GM21447 (cell line): Measurements from ENCODE around the gene PDE7B.
"Not testable (repeated sequence)": the region's sequence is repeated elsewhere in the genome, so short reads cannot be mapped to it uniquely, and the experiment has no call there.

ENCODE experiments used
- ATAC-seq: cut with Tn5 transposase; IDR thresholded peaks from one replicate; pipeline ENCODE4 v1.9.1; 2021; ENCODE audit not compliant: unreplicated experiment

PDE7B gene

GRCh38 chr6:135842618-135843392 lies 8.7 kb upstream of the PDE7B start:
- ATAC-seq = no peak

DNA sequence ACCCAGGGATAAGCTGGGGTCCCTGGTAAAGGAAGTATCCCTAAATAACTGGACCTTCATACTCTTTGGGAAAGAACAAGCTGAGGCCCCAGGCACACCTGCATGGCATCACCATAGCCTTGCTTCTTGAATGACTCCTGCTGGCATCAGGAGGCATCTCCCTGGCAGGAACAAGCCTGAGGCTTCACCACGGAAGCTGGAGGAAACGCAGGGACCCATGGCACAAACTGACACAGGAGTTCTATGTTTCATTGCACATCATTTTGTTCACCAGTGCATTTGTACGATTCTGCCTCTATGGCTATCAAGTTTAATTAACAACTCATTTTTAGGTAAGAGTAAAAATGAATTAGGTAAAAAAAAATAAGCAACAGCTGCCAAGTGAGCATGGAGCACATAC lies 619 bp upstream of the PDE7B start:
- no peak for ATAC-seq

DNA sequence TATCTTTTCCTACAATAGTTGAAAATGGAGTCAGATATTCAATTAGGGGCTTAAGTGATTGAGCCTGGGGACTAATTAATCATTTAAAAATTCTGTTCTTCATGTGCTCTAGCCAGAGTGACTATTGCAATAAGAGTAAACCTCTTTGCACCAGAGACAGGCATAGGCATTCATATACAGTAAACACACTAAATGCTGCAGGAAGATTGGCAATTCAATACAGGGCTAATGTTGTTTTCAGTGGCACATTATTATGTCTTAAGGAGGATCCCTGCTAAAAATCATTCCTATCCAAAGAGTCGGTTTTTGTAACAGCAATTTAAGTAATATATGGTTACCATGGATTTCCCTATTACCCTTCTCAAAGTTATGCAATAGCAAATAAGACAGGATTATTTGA lies 1.2 kb downstream of the PDE7B start:
- no peak for ATAC-seq

- no peak for ATAC-seq
These were observed 1.7 kb downstream of the PDE7B start for GRCh38 chr6:135853227-135853626.

- no peak for ATAC-seq
These were observed 2.5 kb downstream of the PDE7B start for GRCh38 chr6:135853986-135854385.

- no peak for ATAC-seq
These were observed 3.3 kb downstream of the PDE7B start for GRCh38 chr6:135854799-135855198.

DNA sequence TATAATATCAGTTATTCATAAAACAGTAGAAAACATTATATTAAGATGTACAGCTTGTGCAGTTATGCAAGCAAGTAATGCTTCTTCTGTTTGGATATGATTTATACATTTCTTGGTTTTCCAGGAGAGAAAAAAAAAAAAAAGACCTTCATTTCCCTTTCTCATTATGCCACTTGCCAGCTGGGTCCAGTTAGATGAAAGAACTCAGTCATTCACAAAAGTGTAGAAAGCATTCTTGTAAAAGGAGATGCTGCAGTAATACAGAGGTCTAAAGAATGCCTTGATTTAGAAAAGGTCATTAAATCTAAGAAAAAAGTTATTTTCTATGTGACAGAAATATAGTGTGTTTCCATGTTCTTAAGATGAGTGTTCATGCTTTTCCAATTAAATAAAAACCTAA lies 7.4 kb downstream of the PDE7B start:
- ATAC-seq = no peak

DNA sequence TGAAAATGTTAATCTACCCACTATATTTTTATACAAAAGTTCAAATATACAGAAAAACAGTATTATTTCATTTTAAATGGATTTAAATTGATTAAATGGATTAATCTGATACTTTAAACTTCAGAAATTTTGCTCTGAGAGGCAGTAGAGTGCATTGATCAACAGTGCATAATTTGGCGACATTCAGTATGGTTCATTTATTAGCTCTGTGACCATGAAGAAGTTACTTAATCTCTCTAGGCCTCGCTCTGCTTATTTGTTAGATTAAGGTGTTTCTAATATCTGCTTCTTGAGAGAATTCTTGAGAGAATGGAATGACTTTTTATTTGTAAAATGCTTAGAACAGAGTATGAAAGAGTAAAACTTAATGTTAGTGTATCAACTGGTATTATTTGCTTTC lies 8.9 kb downstream of the PDE7B start:
- ATAC-seq = no peak

GRCh38 chr6:135861189-135861588 lies 9.7 kb downstream of the PDE7B start:
- peak; percentile 79 for ATAC-seq

DNA sequence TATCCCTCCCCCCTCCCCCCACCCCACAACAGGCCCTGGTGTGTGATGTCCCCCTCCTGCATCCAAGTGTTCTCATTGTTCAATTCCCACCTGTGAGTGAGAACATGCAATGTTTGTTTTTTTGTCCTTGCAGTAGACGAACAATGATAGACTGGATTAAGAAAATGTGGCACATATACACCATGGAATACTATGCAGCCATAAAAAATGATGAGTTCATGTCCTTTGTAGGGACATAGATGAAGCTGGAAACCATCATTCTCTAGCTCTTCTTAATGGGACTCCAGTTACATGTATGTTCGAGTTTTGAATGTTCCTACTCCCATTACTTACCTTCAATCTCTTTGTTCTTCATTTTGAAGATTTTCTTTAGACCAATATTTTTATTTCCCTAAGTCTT lies 13.4 kb downstream of the PDE7B start:
- not testable (repeated sequence) for ATAC-seq

DNA sequence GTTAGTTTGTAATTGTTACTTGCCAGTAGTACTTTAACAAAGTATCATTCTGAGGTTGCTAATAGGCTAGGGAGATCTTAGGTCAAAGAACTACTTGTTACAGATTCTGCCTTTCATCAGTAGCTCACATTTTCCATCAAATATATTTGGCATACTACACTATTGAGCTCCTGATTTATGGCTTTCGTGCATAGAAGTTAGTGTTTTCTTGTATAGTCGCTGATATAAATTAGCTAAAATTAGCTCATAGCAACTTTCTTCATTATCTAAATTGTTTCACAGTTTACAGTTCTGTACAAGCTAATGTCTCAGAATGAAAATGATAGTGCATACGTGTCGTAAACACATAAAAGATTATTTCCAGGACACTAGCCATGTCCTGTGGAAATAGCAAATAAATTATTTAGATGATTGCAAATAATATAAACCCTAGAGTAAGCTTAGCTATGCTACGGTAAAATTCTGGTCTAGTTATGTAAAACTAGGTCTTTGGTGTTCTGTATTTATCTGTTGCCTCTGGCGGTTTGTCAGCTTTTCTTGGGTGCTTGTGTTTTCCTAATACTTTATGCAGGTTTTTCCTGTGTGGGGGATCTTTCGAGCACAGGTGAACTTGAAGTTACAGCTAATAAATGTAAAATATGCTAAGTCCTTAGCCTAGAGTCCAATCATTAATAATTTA lies 15.1 kb downstream of the PDE7B start:
- no peak for ATAC-seq

- no peak for ATAC-seq
These were observed 15.8 kb downstream of the PDE7B start for GRCh38 chr6:135867332-135867731.

DNA sequence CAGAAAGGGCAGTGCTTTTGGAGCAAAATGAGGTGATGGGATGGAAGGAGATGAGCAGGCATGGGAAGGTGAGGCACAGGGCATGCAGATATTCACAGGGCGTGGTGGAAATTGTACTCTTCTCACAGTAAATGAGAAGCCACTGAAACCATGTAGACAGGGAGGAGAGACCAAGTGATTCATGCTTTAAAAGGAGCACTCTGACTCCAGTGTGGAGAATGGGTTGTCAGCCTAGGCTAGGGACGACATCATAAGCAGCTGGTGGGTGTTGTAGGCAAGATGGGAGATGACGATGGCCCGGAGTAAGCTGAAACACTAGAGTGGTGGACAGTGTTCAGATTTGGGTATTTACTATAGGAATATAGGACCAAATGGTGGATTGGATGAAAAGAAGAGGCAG lies 18.4 kb downstream of the PDE7B start:
- ATAC-seq = no peak

GRCh38 chr6:135870722-135871121 lies 19.2 kb downstream of the PDE7B start:
- no peak for ATAC-seq

DNA sequence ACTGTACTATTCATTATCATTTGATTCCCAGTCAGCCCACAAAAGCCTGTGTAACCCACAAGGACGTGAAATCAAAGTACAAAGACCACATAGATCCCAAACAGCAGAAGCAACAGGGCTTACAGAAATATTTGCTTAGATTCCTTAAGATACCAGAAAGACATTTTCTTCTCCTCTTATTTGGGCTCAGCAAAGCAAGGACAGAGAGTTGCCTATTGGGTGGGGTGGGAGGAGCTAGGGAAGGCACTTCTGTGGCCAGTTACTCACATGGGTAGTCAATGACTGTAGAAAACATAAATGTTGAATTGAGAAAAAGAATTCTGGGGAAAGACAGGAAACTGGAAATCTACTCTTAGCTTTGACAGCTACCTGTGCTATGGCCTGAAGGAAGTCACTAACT lies 19.8 kb downstream of the PDE7B start:
- no peak for ATAC-seq

DNA sequence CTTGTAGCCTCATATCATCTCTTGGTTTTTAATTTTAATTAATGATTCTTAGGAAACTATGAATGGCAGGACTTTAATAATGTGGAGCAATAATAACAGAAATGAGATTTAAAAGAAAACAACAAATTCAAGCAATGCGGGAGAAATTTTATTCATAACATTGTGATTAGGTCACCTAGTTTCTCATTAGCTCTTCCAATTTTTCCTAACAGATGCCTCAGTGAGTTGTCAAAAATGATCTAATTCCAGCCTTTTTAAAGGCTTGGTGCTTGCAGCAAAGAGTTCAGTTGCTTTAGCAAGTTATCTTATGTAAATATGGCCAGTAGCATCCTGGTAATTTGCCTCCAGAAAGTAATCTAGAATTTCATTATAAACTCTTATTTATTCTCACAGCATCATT lies 20.4 kb downstream of the PDE7B start:
- ATAC-seq = no peak

- ATAC-seq = no peak
These were observed 23.9 kb downstream of the PDE7B start for GRCh38 chr6:135875446-135875845.

- ATAC-seq = no peak
These were observed 24.6 kb downstream of the PDE7B start for GRCh38 chr6:135876058-135876457.

GRCh38 chr6:135877666-135878065 lies 26.2 kb downstream of the PDE7B start:
- no peak for ATAC-seq

GRCh38 chr6:135880066-135880972 lies 28.8 kb downstream of the PDE7B start:
- ATAC-seq = peak; percentile 96

DNA sequence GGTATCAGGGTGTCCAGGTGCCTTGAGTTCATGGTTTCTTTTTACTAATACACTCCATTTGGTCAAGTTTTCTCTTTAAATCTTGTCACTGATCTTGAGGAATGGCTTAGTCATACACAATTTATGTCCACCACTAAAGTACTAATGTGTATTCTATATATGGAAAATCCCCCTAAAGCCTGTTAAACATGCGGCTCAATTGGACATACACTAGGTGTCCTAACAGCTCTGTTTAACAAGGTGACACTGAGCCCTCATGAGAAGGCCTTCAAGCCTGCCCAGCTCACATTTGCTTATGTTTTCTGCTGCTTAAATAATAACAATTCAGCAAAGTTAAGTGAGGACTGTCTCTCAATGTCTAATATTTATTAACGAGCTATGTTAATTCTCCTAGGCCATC lies 31.5 kb downstream of the PDE7B start:
- no peak for ATAC-seq

DNA sequence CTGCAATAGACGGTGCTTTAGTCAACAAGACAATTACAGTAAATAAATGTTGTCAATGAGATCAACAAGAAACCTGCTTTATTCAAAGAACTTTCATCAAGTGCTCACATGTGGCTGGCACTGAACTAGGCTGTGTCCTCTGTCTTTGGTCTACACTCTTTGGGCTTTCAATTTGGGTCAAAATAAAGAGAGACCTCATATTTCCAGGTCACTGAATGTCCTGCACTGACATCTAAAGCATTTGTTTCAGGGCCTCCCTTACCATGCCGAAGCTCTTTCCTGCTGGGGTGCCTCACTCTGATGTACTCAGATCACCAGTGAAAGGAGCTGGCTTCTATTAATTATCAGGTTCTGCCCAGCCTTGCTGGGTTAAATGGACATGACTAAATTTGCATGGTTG lies 32.0 kb downstream of the PDE7B start:
- ATAC-seq = no peak
